Duodenal mucosa (tissue), 2 donors: ENCODE results near the gene NR2C1.

ENCODE experiments used
- H3K27ac ChIP-seq: one replicate; pipeline ENCODE4 v1.7.0; 2013; ENCODE audit warnings: low read depth, low read length
- H3K27me3 ChIP-seq, 2 donors: one replicate each; pipeline ENCODE4 v1.7.0; 2013; ENCODE audit warnings: low read length in 2 of 2, control low read depth in 1 of 2; ENCODE audit not compliant: insufficient read depth in 2 of 2, control insufficient read depth in 1 of 2
- H3K36me3 ChIP-seq, 2 donors: one replicate each; pipeline ENCODE4 v1.7.0; 2013; ENCODE audit warnings: low read length in 2 of 2, control low read depth in 1 of 2; ENCODE audit not compliant: insufficient read depth in 2 of 2, control insufficient read depth in 1 of 2
- H3K4me1 ChIP-seq, 2 donors: one replicate each; pipeline ENCODE4 v1.7.0; 2013; ENCODE audit warnings: low read length in 2 of 2, control low read depth in 1 of 2; ENCODE audit not compliant: insufficient read depth in 2 of 2, control insufficient read depth in 1 of 2
- H3K4me3 ChIP-seq, 2 donors: one replicate each; pipeline ENCODE4 v1.7.0; 2013; ENCODE audit warnings: low read length in 2 of 2, low read depth in 1 of 2
- H3K9ac ChIP-seq, 2 donors: one replicate each; pipeline ENCODE4 v1.7.0; 2013; ENCODE audit warnings: low read length in 2 of 2, low read depth in 1 of 2
- H3K9me3 ChIP-seq, 2 donors: one replicate each; pipeline ENCODE4 v1.7.0; 2013; ENCODE audit warnings: low read length in 2 of 2, control low read depth in 1 of 2; ENCODE audit not compliant: control insufficient read depth in 1 of 2

Gene NR2C1

GRCh38 chr12:94972795-94973194 lies 100.6 kb downstream of the NR2C1 start:
- Histone ChIP-seq H3K9ac (no peak overlapping the region), H3K4me1 (no peaks in the 10 kb centered on the region), H3K36me3 (peaks cover 3 to 15% of the 10 kb centered on the region in 2 donors), H3K27me3 (no peaks in the 10 kb centered on the region), H3K9me3 (no peaks in the 10 kb centered on the region), H3K4me3 (no peak overlapping the region), H3K27ac (no peak overlapping the region)

GRCh38 chr12:94971923-94972322 lies 101.5 kb downstream of the NR2C1 start:
- no peaks in the 10 kb centered on the region for H3K9me3 ChIP-seq
- no peak overlapping the region for H3K9ac ChIP-seq
- peaks cover 3 to 14% of the 10 kb centered on the region in 2 donors for H3K36me3 ChIP-seq
- H3K27ac ChIP-seq, result no peak overlapping the region
- H3K4me3 ChIP-seq, result no peak overlapping the region
- H3K27me3 ChIP-seq, result no peaks in the 10 kb centered on the region
- no peaks in the 10 kb centered on the region for H3K4me1 ChIP-seq

GRCh38 chr12:94970560-94970959 lies 102.9 kb downstream of the NR2C1 start:
- no peaks in the 10 kb centered on the region for H3K27me3 ChIP-seq
- no peaks in the 10 kb centered on the region for H3K4me1 ChIP-seq
- no peak overlapping the region for H3K27ac ChIP-seq
- H3K36me3 ChIP-seq, result peaks cover 3 to 14% of the 10 kb centered on the region in 2 donors
- no peak overlapping the region for H3K9ac ChIP-seq
- H3K9me3 ChIP-seq, result no peaks in the 10 kb centered on the region
- H3K4me3 ChIP-seq, result no peak overlapping the region
